ENCODE data around the gene PNKD.
"Not testable (repeated sequence)": the region's sequence is repeated elsewhere in the genome, so short reads cannot be mapped to it uniquely, and the experiment has no call there.

Gene PNKD

DNA sequence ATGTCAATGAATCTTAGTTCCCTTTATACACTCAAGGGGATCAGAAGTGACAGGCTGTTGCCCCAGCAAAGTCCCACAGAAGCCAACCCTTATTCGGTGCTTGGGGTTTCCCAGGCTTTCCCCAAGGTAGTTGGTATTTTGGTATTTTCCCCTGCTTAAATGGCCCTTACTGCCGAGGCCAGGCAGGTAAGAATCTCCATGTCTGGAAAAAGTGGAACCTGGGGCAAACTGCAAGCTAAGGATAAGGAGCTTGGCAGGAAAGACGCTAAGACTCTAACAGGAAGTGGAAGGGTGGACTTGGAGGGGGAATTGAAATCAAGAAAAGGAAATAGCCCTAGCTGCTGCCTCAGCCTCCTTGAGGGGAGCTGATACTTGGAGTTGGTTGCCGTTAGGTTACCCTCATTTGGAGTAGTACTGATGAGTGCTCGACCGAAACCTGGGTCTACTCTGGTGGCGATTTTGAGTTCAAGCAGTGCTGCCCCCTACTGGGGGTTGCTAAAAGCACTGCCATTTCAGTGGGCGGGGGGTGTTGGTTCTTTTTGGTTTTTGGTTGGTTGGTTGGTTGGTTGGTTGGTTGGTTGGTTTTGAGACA is 12.8 kb upstream of the PNKD start:
- no peak for DNase-seq

DNA sequence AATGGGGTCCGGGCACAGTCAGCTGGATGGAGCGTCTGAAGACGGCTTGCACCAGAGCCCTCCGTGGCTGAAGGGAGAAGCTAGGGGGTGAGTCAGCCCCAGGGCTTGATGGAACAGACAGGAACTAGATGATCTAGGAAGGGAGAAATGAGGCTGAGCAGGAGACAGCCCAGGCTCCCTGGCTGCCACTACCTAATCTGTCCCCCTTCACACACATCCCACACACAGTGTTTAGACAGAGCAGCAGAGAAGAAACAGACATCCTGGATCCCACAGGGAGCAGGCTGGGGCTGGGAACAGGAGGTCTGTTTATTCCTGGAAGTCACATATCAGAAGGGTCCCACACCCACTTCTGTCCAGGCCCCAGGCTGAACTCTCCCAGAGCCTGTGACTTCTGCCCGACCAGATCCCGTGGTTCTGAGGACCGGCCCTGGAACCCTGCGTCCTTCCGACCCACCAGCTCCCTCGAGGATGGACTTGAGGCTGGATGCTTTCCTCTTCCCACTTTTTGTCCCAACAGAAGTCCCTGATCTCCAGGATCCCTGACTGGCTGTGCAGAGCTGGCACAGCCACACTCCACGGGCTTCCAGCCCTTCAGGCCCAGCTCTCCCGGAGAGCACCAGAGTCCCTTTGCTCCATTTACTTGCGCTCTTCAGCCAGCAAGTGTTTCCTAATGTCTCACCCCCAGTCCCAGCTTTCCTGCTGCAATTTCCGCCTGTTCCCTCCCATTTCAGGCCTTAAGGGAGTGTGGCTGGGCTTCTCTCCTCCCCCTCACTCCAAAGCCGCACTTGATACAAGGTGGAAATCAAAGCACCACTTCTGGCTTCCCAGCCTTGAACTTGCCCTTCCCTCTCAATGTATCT is 11.0 kb upstream of the PNKD start:
- no peak for DNase-seq

DNA sequence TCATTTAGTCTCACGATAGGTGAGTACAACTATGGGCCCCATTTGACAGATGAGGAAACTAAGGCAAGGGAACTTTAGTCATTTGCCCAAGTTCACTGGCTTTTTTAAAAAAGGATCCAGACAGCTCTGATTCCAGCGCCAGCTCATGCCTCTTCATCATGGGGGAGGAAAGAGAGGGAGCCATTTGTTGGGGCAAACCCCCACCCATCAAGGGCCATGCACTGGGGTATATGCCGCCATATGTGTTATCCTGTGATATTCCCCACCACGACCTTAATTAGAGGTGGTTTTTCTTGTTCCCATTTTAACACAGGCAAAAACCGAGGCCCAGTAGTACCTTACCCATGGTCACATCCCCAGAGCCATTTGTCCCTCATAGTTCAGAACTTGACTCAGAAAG is 10.2 kb upstream of the PNKD start:
- no peak for DNase-seq

DNA sequence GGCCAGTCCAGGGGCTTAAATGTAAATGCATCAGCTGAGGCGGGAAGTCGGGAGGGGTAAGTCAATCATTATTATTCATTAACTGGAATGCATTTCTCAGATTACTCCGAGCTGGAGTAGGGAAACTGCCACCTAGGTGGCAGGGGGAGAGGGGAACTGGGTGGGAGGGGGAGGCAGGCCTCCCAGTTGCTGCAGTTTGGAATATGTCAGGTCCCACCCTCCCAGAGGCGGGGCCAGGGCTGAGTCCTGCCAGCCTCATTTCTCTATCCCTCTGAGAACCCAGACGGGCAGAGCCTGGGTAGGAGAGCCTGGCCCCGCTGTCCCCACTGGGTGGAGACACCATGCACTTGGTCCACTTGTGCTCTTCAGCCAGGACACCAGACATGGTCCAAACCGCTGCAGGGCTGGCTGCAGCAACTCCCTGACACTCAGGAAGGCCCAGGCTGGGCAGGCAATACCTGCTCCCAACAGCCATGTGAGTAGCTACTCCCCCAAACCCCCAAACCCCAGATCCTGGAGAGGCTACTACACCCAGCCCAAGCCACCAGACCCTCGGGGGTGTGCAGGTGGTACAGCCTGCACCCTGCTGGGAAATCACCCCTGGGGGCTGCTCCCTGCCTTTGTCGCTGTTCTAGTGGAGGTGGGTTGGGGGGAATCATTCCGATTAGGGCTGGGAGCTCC is 9.4 kb upstream of the PNKD start, which contains the start of gene GPBAR1:
GPBAR1 (plus strand) TSS at position 274 of the 681 bp plus-strand sequence. CDS start 1,710 bp downstream, outside the sequence.
- DNase-seq = no peak

DNA sequence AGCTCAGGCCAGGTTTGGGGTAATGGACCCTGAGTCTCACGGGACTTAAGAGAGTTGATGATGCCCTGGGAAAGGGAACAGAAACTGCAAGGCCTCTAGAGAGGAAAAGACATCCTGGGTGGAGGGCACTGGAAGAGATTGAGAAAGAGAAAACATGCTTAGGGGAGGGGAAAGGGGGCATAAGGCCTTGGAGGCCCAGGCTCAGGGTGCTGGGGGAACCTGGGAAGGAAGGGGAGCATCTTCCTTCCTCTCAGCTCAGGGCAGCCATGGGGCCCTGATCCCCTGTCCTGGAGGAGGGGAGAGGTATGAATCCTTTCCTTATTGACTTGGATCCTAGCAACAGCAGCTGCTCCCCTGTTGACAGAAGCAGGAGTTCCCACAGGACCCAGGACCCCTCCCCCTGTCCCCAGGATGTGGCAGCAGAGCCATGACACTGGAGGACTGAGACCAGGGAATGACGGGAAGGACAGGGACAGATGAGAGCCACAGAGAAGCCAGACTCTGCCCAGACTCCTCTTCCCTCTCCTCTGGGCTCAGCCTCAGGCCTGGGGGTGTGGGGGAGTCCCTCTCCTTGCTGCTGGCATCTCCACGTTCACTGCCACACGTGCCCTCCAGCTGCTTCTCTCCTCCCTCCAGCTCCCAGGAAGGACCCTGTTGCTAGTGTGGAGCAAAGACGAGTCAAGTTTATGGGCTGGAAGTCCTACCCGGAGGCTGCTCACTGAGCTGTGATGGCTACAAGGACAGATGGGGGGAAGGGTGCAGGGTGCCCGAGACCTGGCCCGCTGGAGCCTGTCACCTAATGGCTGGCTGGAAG is 8.7 kb upstream of the PNKD start:
- DNase-seq = no peak

DNA sequence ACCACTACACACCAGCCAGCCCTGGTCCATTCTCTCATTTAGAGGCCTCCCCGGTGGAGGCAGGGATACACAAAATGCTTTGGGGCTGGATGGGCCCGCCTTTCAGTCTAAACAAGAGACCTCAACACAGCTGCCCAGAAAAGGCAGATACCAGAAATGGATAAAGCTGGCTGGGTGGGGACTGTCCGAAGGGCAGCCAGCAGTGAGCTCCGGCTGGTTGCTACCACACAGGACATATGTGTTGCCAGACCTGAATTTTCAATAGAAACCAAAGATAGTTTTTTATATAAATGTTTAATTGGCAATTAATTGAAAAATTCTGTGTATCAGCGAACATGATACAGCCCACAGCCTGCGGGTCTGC is 8.1 kb upstream of the PNKD start:
- no peak for DNase-seq

DNA sequence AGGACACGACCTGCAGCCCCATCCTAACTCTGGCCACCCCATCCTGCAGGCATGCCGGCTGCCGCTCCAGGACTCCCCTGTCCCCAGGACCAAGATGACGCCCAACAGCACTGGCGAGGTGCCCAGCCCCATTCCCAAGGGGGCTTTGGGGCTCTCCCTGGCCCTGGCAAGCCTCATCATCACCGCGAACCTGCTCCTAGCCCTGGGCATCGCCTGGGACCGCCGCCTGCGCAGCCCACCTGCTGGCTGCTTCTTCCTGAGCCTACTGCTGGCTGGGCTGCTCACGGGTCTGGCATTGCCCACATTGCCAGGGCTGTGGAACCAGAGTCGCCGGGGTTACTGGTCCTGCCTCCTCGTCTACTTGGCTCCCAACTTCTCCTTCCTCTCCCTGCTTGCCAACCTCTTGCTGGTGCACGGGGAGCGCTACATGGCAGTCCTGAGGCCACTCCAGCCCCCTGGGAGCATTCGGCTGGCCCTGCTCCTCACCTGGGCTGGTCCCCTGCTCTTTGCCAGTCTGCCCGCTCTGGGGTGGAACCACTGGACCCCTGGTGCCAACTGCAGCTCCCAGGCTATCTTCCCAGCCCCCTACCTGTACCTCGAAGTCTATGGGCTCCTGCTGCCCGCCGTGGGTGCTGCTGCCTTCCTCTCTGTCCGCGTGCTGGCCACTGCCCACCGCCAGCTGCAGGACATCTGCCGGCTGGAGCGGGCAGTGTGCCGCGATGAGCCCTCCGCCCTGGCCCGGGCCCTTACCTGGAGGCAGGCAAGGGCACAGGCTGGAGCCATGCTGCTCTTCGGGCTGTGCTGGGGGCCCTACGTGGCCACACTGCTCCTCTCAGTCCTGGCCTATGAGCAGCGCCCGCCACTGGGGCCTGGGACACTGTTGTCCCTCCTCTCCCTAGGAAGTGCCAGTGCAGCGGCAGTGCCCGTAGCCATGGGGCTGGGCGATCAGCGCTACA is 7.4 kb upstream of the PNKD start:
- no peak for DNase-seq

DNA sequence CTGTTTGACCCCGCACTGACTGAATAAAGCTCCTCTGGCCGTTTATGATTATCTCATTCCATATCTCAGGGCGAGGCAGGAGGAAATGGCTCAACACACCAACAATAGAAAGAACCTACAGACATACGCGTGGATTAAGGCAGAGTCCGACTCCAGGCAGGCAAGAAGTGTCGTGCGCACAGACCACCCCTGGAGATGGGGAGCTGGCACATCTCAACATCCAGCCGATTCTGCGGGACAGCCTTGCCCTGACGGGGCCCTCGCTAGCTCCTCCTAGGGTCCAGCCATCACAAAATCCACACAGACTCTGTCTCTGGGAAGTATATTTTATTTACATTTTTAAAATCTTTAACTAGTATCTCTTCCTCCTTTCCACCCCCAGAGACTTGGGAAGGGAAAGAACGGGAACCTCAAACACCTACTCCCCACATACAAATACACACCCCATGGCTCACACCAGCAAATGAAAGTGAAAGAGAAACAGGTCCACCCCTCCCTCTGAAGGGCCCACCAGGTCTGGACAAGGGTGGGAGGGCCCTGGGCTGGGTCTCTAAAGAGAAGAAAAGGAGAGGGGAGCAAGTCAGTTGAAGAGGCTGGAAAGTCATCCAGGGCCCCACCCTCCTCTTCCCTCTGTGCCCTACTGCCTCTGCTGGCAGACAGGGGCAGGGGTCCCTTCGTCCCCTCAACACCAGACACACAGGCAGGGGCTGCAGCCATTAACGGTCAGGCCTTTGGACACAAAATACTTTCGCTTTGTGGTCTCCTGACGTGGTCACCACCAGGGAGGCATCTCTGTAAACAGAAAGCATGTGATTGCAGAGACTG is 6.3 kb upstream of the PNKD start:
- no peak for DNase-seq

DNA sequence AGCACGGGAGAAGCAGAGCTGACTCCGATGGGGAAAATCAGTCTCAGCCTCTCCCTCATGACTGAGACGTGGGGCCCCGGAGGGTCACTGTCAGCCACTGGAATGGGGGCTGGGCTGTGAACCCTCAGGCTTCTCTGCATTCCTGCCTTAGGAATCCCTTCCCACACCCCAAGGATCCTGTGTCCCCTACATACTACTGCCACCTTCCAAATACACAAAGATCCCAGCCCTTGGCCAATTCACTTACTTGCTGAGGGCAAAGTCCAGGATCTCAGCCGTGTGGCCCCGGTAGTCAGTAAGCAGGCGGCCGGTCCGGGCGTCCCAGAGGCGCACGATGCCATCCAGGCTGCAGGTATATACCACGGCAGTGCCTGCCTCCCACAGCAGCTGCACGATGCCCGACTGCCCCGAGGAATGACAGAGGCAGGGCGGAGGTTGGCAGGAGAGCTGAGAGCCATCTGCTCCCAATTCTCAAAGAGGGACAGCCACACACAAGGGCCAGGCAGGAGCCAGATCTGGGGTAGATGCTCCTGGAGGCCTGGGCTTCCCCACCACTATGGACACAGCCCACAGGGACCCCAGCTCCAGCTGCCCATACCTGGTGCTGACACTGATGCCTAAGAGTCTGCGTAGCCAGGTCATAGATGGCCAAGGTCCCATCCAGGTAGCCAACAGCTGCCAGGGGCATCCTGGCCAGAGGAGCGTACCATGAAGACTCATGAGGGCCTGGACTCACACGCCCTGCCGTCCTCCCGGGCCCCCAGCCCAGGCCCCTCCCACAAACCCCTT is 5.4 kb upstream of the PNKD start:
- no peak for DNase-seq

DNA sequence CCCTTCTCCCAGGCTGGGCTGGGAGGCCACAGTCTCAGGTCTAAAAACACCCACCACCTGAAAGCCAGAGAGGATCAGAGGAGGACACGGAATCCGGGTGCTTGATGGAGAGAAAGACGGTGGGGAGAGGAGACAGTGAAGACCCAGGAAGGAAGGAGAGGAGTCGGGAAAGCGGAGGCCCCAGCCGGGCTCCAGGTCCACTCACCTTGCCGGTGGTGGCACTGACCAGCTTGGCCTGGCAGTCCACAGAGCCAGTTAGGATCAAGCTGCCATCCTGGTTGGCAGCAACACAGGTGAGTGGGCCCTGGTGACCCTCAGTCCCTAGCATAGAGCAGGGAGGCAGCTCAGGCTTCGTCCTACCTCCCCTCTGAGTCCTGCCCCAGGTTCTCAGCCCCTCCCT is 4.7 kb upstream of the PNKD start:
- DNase-seq = no peak

DNA sequence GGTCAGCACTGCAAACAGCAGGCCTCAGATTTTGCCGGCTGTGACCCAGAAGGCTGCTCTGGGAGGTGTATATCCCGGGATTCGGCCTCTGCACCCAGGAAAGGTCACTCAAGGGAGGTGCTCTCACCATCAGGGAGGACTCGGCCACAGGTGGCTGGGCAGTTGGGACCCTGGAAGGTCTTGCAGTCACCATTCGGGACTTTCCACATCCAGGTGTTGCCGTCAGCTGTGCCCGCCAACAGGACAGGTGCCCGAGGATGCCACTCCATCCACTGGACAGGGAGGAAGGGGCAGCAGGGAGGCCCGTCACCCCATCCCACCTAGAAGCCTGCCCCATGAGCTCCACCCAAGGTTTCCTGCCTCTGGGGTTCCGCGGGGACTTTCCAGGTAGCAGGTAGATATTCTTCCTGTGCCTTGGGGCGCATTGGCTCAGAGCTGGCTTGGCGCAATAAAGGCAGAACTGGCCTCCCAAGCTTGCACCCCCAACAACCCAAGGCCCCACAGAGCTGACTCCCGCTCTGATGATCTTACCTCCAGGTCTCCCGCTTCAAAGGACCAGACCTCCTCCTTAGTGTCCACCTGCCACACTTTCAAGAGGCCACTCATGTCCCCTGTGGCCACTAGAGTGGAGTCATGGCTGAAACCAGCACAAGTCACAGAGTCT is 3.9 kb upstream of the PNKD start:
- no peak for DNase-seq

DNA sequence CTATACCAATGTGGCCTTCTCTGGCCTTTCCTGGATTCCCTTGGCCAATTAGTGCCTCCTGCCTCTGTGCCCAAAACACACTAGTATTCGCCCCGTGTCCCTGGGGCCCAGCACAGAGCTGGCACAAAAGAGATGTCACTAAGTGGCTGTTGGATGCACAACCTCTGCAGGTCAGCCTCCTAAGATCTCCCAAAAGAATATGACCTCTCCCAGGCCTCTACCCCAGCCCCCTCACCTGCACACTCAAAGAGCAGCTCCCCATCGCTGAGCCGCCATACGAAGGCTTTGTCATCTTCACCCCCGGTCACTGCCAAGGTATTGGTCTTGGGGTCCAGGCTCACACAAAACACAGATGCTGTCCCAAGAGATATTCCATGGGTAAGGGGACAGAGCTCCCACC is 3.1 kb upstream of the PNKD start:
- no peak for DNase-seq

DNA sequence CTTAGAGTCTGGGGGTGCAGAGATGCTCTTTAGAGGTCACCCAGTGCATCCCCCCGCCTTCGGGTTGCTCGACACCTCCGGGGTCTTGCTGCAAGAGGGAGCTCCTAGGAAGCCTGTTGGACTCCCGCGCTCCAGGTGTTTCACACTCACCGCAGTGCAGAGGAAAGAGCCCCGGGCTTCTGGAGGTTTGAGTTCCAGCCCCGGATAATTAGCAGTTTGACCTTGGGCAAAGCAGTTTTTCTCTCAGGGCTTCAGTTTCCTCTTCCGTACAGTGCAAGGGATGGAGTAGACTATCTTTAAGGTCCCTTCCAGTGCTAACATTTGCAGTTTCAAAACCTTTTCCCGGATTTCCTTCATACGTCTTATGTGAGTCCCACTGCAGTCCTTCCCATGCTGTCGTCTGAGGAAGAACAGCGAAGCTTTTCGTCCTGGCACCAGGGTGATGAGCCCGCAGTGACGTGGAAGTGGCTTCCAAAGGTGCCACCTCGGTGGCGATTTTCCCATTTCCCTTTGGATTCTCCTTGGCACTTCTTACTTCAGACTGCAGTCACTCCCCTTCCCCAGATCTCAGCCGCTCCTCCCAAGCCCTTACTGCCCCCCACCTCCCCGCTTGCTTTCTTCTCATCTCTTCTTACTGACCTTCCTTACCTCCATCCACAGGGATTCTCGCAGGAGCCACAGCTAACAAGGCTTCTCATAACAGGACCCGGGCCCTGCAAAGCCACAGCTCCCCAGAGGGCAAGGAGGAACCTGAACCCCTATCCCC is 585 bp downstream of the PNKD start:
- no peak for DNase-seq

DNA sequence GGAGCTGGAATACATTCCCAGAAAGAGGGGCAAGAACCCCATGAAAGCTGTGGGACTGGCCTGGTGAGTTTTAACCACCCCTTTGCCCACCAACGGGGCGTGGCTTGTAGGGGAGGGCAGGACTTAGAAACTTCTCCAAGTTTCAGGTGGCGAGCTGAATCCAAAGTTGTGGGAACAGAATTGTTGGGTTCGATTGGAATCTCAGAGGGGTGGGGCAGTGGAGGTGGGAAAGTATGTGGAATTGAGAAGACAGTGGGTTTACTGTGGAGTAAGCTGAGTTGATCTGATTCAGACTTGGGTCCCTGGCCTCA is 1.1 kb downstream of the PNKD start:
- DNase-seq = no peak

DNA sequence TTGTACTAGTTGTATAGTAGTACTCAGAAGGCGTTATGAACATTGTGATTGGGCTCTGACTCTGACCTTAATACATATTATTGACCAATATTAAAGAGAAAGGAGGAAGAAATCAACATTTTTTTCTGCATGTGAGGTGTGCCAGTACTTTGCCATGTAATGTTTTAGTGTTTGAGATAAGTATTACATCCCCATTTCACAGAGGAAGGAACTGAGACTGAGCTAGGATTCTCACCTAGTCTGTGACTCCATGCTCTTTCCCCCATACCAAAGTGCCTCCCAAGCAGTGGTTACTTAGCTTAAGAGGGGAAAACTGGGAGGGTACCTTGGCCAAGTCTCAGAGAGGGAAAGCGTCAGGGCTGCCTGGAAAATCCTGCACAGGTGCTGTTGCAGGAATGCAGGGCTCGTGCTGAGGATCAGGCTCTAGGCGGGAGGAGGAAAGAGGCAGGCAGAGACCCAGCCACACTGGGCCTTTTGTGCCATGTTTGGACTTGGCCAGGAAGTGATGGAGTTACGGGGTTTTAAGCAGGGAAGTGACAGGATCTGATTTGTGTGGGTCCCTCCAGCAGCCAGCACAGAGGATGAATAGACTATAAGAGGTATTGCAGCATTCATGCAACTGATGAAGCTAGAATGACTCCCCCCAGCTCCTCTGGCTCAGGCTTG is 1.7 kb downstream of the PNKD start:
- DNase-seq = no peak

DNA sequence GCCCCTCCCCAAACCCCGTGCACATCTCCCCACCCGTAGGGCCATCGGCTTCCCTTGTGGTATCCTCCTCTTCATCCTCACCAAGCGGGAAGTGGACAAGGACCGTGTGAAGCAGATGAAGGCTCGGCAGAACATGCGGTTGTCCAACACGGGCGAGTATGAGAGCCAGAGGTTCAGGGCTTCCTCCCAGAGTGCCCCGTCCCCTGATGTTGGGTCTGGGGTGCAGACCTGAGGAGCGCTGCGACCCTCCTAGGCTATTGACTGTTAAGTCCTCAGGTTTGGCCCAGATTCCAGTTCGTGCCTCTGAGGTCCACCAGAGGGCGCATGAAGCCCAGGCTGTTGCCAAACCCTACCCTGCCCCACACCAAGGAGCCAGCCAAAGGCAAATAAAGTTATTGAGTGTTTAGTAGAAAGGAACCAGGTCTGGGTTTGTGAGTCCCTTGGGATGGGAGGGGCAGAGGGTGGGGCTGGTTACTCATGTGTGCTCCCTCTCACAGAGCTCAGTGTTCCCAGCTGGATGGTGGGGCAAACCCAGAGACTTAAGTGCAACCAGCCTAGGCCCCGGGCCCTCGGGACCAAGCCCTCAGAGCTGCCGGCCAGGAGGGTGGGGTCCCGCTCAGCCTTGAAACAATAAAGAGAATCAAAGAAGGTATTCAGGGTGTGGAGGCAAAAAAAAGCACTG is 2.4 kb downstream of the PNKD start:
- peak; percentile 26 for DNase-seq

DNA sequence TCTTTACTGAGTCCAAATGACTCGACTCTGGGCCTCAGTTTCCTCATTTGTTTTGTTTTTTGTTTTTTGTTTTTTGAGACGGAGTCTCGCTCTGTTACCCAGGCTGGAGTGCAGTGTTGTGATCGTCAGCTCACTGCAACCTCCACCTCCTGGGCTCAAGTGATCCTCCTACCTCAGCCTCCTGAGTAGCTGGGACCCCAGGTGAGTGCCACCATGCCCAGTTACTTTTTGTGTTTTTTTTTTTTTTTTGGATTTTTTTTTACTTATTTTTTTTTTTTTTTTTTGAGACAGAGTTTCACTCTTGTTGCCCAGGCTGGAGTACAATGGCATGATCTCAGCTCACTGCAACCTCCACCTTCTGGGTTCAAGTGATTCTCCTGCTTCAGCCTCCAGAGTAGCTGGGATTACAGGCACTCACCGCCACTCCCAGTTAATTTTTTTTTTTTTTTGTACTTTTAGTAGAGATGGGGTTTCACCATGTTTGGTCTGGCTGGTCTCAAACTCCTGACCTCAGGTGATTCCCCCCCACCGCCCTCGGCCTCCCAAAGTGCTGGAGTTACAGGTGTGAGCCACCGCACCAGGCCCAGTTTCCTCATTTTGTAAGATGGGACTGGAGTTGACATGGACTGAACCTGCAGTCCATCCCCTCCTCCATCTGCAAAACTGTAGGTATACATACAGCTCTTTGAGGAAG is 3.0 kb downstream of the PNKD start:
- DNase-seq = not testable (repeated sequence)

Measured in NCI-H2029 treated with DMSO at 0.1 percent for 48 hours (cell line).